H9 (cell line): ENCODE data around the gene LIN54. TPM values are rescaled to one million over a fixed set of nuclear protein-coding genes. Genes with fewer than 3 reads are reported as not detected.

Experiments used
- DNase-seq: peaks from one replicate; pipeline ENCODE4 v3.0.0-alpha.2; 2017
- H2AFZ ChIP-seq: one replicate; pipeline ENCODE4 v1.6.1; 2013; ENCODE audit warnings: mild to moderate bottlenecking, low read length, control low read depth, moderate library complexity
- H2AK5ac ChIP-seq: 2 replicates; pipeline ENCODE4 v1.6.1; 2013; ENCODE audit warnings: low read length, control low read depth, mixed read lengths; ENCODE audit not compliant: insufficient read length
- H2BK120ac ChIP-seq: one replicate; pipeline ENCODE4 v1.6.1; 2013; ENCODE audit warnings: low read depth, mild to moderate bottlenecking, low read length, control low read depth, inconsistent platforms; ENCODE audit not compliant: poor library complexity, severe bottlenecking
- H2BK12ac ChIP-seq: 2 replicates; pipeline ENCODE4 v1.6.1; 2013; ENCODE audit warnings: low read length, control low read depth, mixed read lengths, low read depth; ENCODE audit not compliant: insufficient read length
- H2BK15ac ChIP-seq: 2 replicates; pipeline ENCODE4 v1.6.1; 2013; ENCODE audit warnings: low read depth, low read length, control low read depth
- H2BK20ac ChIP-seq: one replicate; pipeline ENCODE4 v1.6.1; 2013; ENCODE audit warnings: low read depth, mild to moderate bottlenecking, low read length, control low read depth, inconsistent platforms; ENCODE audit not compliant: poor library complexity, severe bottlenecking
- H2BK5ac ChIP-seq: 2 replicates; pipeline ENCODE4 v1.6.1; 2013; ENCODE audit warnings: low read length, control low read depth, mixed read lengths; ENCODE audit not compliant: insufficient read length
- H3K14ac ChIP-seq: 2 replicates; pipeline ENCODE4 v1.6.1; 2013; ENCODE audit warnings: low read length, control low read depth; ENCODE audit not compliant: insufficient read depth
- H3K18ac ChIP-seq: 2 replicates; pipeline ENCODE4 v1.6.1; 2013; ENCODE audit warnings: low read depth, mild to moderate bottlenecking, mixed read lengths, low read length, control low read depth; ENCODE audit not compliant: insufficient read length
- H3K23ac ChIP-seq: 2 replicates; pipeline ENCODE4 v1.6.1; 2013; ENCODE audit warnings: low read length, control low read depth, mixed read lengths, low read depth; ENCODE audit not compliant: insufficient read length
- H3K23me2 ChIP-seq: 2 replicates; pipeline ENCODE4 v1.6.1; 2013; ENCODE audit warnings: low read depth, mild to moderate bottlenecking, mixed read lengths, low read length, control low read depth; ENCODE audit not compliant: insufficient read length, poor library complexity, severe bottlenecking
- H3K27ac ChIP-seq: 2 replicates; pipeline ENCODE4 v1.5.1; 2013; ENCODE audit warnings: low read length, control low read depth, mixed read lengths, low read depth; ENCODE audit not compliant: insufficient read length
- H3K27me3 ChIP-seq: 2 replicates; pipeline ENCODE4 v1.6.1; 2013; ENCODE audit warnings: low read length, control low read depth, inconsistent platforms; ENCODE audit not compliant: insufficient read depth
- H3K4ac ChIP-seq: 2 replicates; pipeline ENCODE4 v1.6.1; 2013; ENCODE audit warnings: low read depth, mild to moderate bottlenecking, control low read depth, inconsistent platforms, low read length, moderate library complexity
- H3K4me1 ChIP-seq: 2 replicates; pipeline ENCODE4 v1.6.1; 2013; ENCODE audit warnings: low read length, control low read depth, inconsistent platforms; ENCODE audit not compliant: insufficient read depth
- H3K4me2 ChIP-seq: 2 replicates; pipeline ENCODE4 v1.6.1; 2013; ENCODE audit warnings: low read length, control low read depth, mixed read lengths; ENCODE audit not compliant: insufficient read length, insufficient read depth
- H3K56ac ChIP-seq: 2 replicates; pipeline ENCODE4 v1.6.1; 2013; ENCODE audit warnings: low read depth, mild to moderate bottlenecking, mixed read lengths, low read length, control low read depth; ENCODE audit not compliant: insufficient read length
- H3K79me1 ChIP-seq: 2 replicates; pipeline ENCODE4 v1.6.1; 2013; ENCODE audit warnings: low read depth, mild to moderate bottlenecking, moderate library complexity, low read length, control low read depth, inconsistent platforms; ENCODE audit not compliant: insufficient read depth, poor library complexity, severe bottlenecking
- H3K79me2 ChIP-seq: 2 replicates; pipeline ENCODE4 v1.6.1; 2013; ENCODE audit warnings: low read length, control low read depth, inconsistent platforms; ENCODE audit not compliant: insufficient read depth
- H3K9ac ChIP-seq: 2 replicates; pipeline ENCODE4 v1.6.1; 2013; ENCODE audit warnings: low read length, control low read depth, mixed read lengths; ENCODE audit not compliant: insufficient read length; ENCODE audit errors: extremely low read depth
- H3K9me3 ChIP-seq: one replicate; pipeline ENCODE4 v1.6.1; 2013; ENCODE audit warnings: low read depth, low read length, inconsistent platforms; ENCODE audit not compliant: control insufficient read depth
- H3T11ph ChIP-seq: one replicate; pipeline ENCODE4 v1.6.1; 2013; ENCODE audit warnings: mild to moderate bottlenecking, low read length, control low read depth, inconsistent platforms
- H4K20me1 ChIP-seq: one replicate; pipeline ENCODE4 v1.6.1; 2013; ENCODE audit not compliant: control insufficient read depth, insufficient read length, insufficient read depth
- H4K5ac ChIP-seq: 2 replicates; pipeline ENCODE4 v1.6.1; 2013; ENCODE audit warnings: low read depth, mild to moderate bottlenecking, mixed read lengths, low read length, control low read depth; ENCODE audit not compliant: insufficient read length
- H4K8ac ChIP-seq: replicated peaks from 2 replicates; pipeline ENCODE4 v1.6.1; 2013; ENCODE audit warnings: low read length, control low read depth, mixed read lengths, low read depth; ENCODE audit not compliant: insufficient read length
- H4K91ac ChIP-seq: 2 replicates; pipeline ENCODE4 v1.6.1; 2013; ENCODE audit warnings: low read depth, mild to moderate bottlenecking, moderate library complexity, mixed read lengths, low read length, control low read depth; ENCODE audit not compliant: insufficient read length
- H3K27ac Mint-ChIP-seq, 3 experiments: 2 replicates in 2 of 3; 3 replicates in 1 of 3; pipeline ENCODE4 v1.8.0; 2020 to 2021; ENCODE audit warnings: mixed read lengths in 3 of 3, mild to moderate bottlenecking in 1 of 3, moderate library complexity in 1 of 3
- H3K27me3 Mint-ChIP-seq: 2 replicates; pipeline ENCODE4 v1.8.0; 2021; ENCODE audit warnings: low read depth, mild to moderate bottlenecking, moderate library complexity, mixed read lengths
- H3K36me3 Mint-ChIP-seq, 3 experiments: 2 replicates in 2 of 3; 3 replicates in 1 of 3; pipeline ENCODE4 v1.8.0; 2020 to 2021; ENCODE audit warnings: low read depth in 3 of 3, mixed read lengths in 3 of 3; ENCODE audit not compliant: insufficient read depth in 1 of 3
- H3K4me1 Mint-ChIP-seq, 2 experiments: 2 replicates each; pipeline ENCODE4 v1.8.0; 2020; ENCODE audit warnings: mixed read lengths in 2 of 2
- H3K4me3 Mint-ChIP-seq, 2 experiments: 2 replicates in 1 of 2; 3 replicates in 1 of 2; pipeline ENCODE4 v1.8.0; 2020 to 2021; ENCODE audit warnings: mild to moderate bottlenecking in 2 of 2, mixed read lengths in 2 of 2, moderate library complexity in 1 of 2
- H3K9me3 Mint-ChIP-seq, 2 experiments: 2 replicates in 1 of 2; 3 replicates in 1 of 2; pipeline ENCODE4 v1.8.0; 2020; ENCODE audit warnings: mild to moderate bottlenecking in 2 of 2, mixed read lengths in 2 of 2, moderate library complexity in 1 of 2
- WGBS: extraction: QIAGEN DNeasy Blood & Tissue Kit; methylation state at CpG from one replicate; pipeline ENCODE4 v1.1.7; 2013; ENCODE audit warnings: missing lambda C conversion rate, low lambda C conversion rate, mixed read lengths; ENCODE audit not compliant: insufficient read length; ENCODE audit errors: extremely low coverage; 5-methylcytosine and 5-hydroxymethylcytosine counted together
- total RNA-seq: library from RNA; stranded (reverse); gene quantifications from 2 replicates; pipeline ENCODE4 v1.2.1, GENCODE V29; 2021
- TF ChIP-seq, protein P1 (sequence below): fragments of 200-600 bp; sonication (generic); conservative IDR thresholded peaks from 3 replicates; pipeline ENCODE4 v1.8.0; 2021; ENCODE audit warnings: antibody characterized with exemption, mild to moderate bottlenecking

Gene LIN54
- total RNA-seq, 1 experiment from 2014 or later, result 16.3 TPM

- H3K56ac ChIP-seq, result no peak overlapping the region
- no peak overlapping the region for H2AK5ac ChIP-seq
- no peak overlapping the region for H3K4me3 Mint-ChIP-seq
- WGBS, result no CpG with 5 or more reads among the region's 2 CpGs
- no peak for DNase-seq
- no peak overlapping the region for H2AFZ ChIP-seq
- no peak overlapping the region for H3K4me2 ChIP-seq
- no peak overlapping the region for H2BK120ac ChIP-seq
- no peak overlapping the region for H3K9ac ChIP-seq
- no peak overlapping the region for H3K27ac ChIP-seq
- no peaks in the 10 kb centered on the region for H3K27me3 ChIP-seq
- TF ChIP-seq, protein P1, sequence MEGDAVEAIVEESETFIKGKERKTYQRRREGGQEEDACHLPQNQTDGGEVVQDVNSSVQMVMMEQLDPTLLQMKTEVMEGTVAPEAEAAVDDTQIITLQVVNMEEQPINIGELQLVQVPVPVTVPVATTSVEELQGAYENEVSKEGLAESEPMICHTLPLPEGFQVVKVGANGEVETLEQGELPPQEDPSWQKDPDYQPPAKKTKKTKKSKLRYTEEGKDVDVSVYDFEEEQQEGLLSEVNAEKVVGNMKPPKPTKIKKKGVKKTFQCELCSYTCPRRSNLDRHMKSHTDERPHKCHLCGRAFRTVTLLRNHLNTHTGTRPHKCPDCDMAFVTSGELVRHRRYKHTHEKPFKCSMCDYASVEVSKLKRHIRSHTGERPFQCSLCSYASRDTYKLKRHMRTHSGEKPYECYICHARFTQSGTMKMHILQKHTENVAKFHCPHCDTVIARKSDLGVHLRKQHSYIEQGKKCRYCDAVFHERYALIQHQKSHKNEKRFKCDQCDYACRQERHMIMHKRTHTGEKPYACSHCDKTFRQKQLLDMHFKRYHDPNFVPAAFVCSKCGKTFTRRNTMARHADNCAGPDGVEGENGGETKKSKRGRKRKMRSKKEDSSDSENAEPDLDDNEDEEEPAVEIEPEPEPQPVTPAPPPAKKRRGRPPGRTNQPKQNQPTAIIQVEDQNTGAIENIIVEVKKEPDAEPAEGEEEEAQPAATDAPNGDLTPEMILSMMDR, result no peak
- H3K36me3 Mint-ChIP-seq, result peaks cover 5 to 12% (median 5%) of the 10 kb centered on the region in 3 experiments; a peak in 5 of 7 replicates
- no peak overlapping the region for H3K27ac Mint-ChIP-seq
- no peaks in the 10 kb centered on the region for H3K9me3 ChIP-seq
- H2BK15ac ChIP-seq, result no peak overlapping the region
- no peak overlapping the region for H4K8ac ChIP-seq
- no peak overlapping the region for H3T11ph ChIP-seq
- H3K18ac ChIP-seq, result no peak overlapping the region
- no peak overlapping the region for H2BK5ac ChIP-seq
- H3K23me2 ChIP-seq, result no peaks in the 10 kb centered on the region
- H3K4me1 Mint-ChIP-seq, result no peaks in the 10 kb centered on the region
- H3K9me3 Mint-ChIP-seq, result no peaks in the 10 kb centered on the region
- H3K27me3 Mint-ChIP-seq, result no peaks in the 10 kb centered on the region
- no peak overlapping the region for H4K91ac ChIP-seq
- no peak overlapping the region for H3K14ac ChIP-seq
- no peak overlapping the region for H4K5ac ChIP-seq
- H4K20me1 ChIP-seq, result no peaks in the 10 kb centered on the region
- no peak overlapping the region for H2BK20ac ChIP-seq
- H3K79me2 ChIP-seq, result no peaks in the 10 kb centered on the region
- H3K23ac ChIP-seq, result no peak overlapping the region
- no peak overlapping the region for H3K4ac ChIP-seq
- no peaks in the 10 kb centered on the region for H3K79me1 ChIP-seq
- H3K4me1 ChIP-seq, result no peaks in the 10 kb centered on the region
- H2BK12ac ChIP-seq, result no peak overlapping the region
Measured at GRCh38 chr4:82975792-82976191, 34.8 kb downstream of the LIN54 start.
